ENCODE results near the gene RNF31. TPM values are rescaled to one million over a fixed set of nuclear protein-coding genes. Genes with fewer than 3 reads are reported as not detected.

Gene RNF31
- total and polyA plus RNA-seq, 2 of the 13 experiments (the other 11 are each of a cell fraction or from before 2014, with no cell fraction given): 48.2 to 86.8 TPM

- H2AFZ ChIP-seq (ENCODE audit: low read length): no peak overlapping the region
- peak overlapping the region; percentile 48 for H3K27ac ChIP-seq (ENCODE audit: extremely low read length, insufficient read depth, low read length)
- H3K9ac ChIP-seq (ENCODE audit: insufficient read depth, low read depth, low read length): no peak overlapping the region; the same call in 1 of the 2 replicates
- H3K9me3 ChIP-seq (ENCODE audit: low read length): no peaks in the 10 kb centered on the region
- H3K27me3 ChIP-seq (ENCODE audit: control insufficient read depth in 1 of 2, insufficient read depth in 2 of 2, low read length in 2 of 2): no peaks in the 10 kb centered on the region; a peak in 1 of 5 replicates
- CTCF ChIA-PET (ENCODE audit: low intra/inter-chr PET ratio, low total read pairs): no interaction called here
- H3K36me3 ChIP-seq (replicated peaks in 1 of 2; ENCODE audit: control insufficient read depth in 1 of 2, insufficient read depth in 2 of 2, low read length in 2 of 2): no peaks in the 10 kb centered on the region
- no peak for DNase-seq (ENCODE audit: low spot score)
- H4K20me1 ChIP-seq (ENCODE audit: insufficient read depth, low read length): peaks cover under 1% of the 10 kb centered on the region; the same call in 1 of the 2 replicates
- H3K4me1 ChIP-seq (ENCODE audit: insufficient read depth, low read length): peaks cover 53% of the 10 kb centered on the region
- no TSS peak for BruUV-seq (replicated peaks)
- ATAC-seq: peak; percentile 0; the same call in 2 of the 3 replicates
- H3K4me3 ChIP-seq (replicated peaks in 1 of 3; ENCODE audit: insufficient read depth in 1 of 3, low read depth in 2 of 3, low read length in 3 of 3): no peak overlapping the region
- H3K79me2 ChIP-seq (ENCODE audit: insufficient read depth, low read length): peaks cover 5% of the 10 kb centered on the region
- H3K4me2 ChIP-seq (ENCODE audit: low read depth, low read length): peak overlapping the region; percentile 16
- WGBS (ENCODE audit: low lambda C conversion rate): 77% methylated on average over 15 of the region's 15 CpGs
- in situ Hi-C loops (cut with HindIII; ENCODE audit: extremely low pct_ligation_motif_present, low pct_unique_long_range_greater_than_20kb) (loop anchor here (25.0 kb wide), 1 partner anchor 819 kb away; the partner anchor contains the start of genes BCL2L2, PABPN1 and PPP1R3E), intact Hi-C loops (cut with micrococcal nuclease; ENCODE audit: unreplicated experiment) (no loop called here)
- no peak for FAIRE-seq
- POLR2A ChIA-PET: interaction anchor here (0.6 to 22.7 kb wide), 8 partner anchors 9 to 79 kb away, joined by 3 to 977 read pairs (median 11); partner anchors contain the start of genes DCAF11, EMC9, IRF9 and NRL
- TF ChIP-seq HNF4G (IDR thresholded peaks at IDR 0.05; ENCODE audit: borderline replicate concordance, low read depth, low read length) (0 out of 2 replicates have a peak, but pooled peaks have one; percentile 22), HNF4G (CRISPR knock-in tag; IDR thresholded peaks at IDR 0.05; ENCODE audit: borderline replicate concordance, low read depth) (no peak), ZFP1 (CRISPR knock-in tag; IDR thresholded peaks at IDR 0.05) (no peak), PCBP2 (optimal IDR thresholded peaks at IDR 0.05; ENCODE audit: low read depth, low read length, poor library complexity, severe bottlenecking) (peak; percentile 38), EHMT2 (IDR thresholded peaks at IDR 0.05; ENCODE audit: borderline replicate concordance, low read depth, low read length) (0 out of 2 replicates have a peak, but pooled peaks have one; percentile 11), ZNF44 (CRISPR knock-in tag; IDR thresholded peaks at IDR 0.05) (0 out of 2 replicates have a peak, but pooled peaks have one; percentile 46), AGO2 (optimal IDR thresholded peaks at IDR 0.05; ENCODE audit: low read depth, low read length) (no peak), ZNF232 (CRISPR knock-in tag; IDR thresholded peaks at IDR 0.05; ENCODE audit: borderline replicate concordance) (no peak), ZNF343 (CRISPR knock-in tag; IDR thresholded peaks at IDR 0.05) (no peak), ZNF143 (CRISPR knock-in tag; IDR thresholded peaks at IDR 0.05) (no peak), ZNF841 (CRISPR knock-in tag; IDR thresholded peaks at IDR 0.05; ENCODE audit: borderline replicate concordance) (no peak), MXD1 (CRISPR knock-in tag; IDR thresholded peaks at IDR 0.05) (peak; percentile 45; the same call in 1 of the 2 replicates), KDM1A (CRISPR knock-in tag; IDR thresholded peaks at IDR 0.05) (no peak), ZNF33B (CRISPR knock-in tag; IDR thresholded peaks at IDR 0.05) (0 out of 2 replicates have a peak, but pooled peaks have one; percentile 36), ZIK1 (CRISPR knock-in tag; IDR thresholded peaks at IDR 0.05; ENCODE audit: borderline replicate concordance, low read depth) (no peak), TRIM24 (CRISPR knock-in tag; IDR thresholded peaks at IDR 0.05) (no peak), ZNF710 (CRISPR knock-in tag; IDR thresholded peaks at IDR 0.05; ENCODE audit: borderline replicate concordance) (peak; percentile 78; the same call in 1 of the 2 replicates), ZBTB38 (CRISPR knock-in tag; IDR thresholded peaks at IDR 0.05) (peak; percentile 53; the same call in 1 of the 2 replicates), ZNF768 (CRISPR knock-in tag; IDR thresholded peaks at IDR 0.05) (peak; percentile 51; the same call in 1 of the 2 replicates), TRAFD1 (CRISPR knock-in tag; IDR thresholded peaks at IDR 0.05; ENCODE audit: borderline replicate concordance) (0 out of 2 replicates have a peak, but pooled peaks have one; percentile 4)
Measured at GRCh38 chr14:24131549-24131966, 15.7 kb upstream of the RNF31 start.

All from HepG2 (cell line).